H1 (cell line): Measurements from ENCODE around the gene FLNA. TPM values are rescaled to one million over a fixed set of nuclear protein-coding genes. Genes with fewer than 3 reads are reported as not detected.

ENCODE experiments used
- CTCF ChIA-PET: fragments of 300-600 bp; sonication (Branson Sonifier 250); formaldehyde crosslinking; loops from one replicate; lab custom pipeline; 2021; ENCODE audit not compliant: partially characterized antibody; lab: Charles Lee
- POLR2A ChIA-PET: fragments of 300-600 bp; sonication (Branson Sonifier 250); formaldehyde crosslinking; loops from one replicate; lab custom pipeline; 2021; ENCODE audit warnings: inconsistent platforms; ENCODE audit not compliant: partially characterized antibody; lab: Charles Lee
- DNase-seq, 2 experiments: peaks; one replicate each; pipeline versions ENCODE4 v3.0.0 to v3.0.0-alpha.2; 2010 to 2022; ENCODE audit warnings: low spot score in 2 of 2, low read depth in 1 of 2, mixed read lengths in 1 of 2
- FAIRE-seq: peaks from 2 replicates; lab custom pipeline; 2011; peaks lifted over from hg19 to GRCh38; lab: Jason Lieb, UNC
- H2AFZ ChIP-seq: 2 replicates; pipeline ENCODE4 v1.8.1; 2012; ENCODE audit warnings: low read length, inconsistent platforms
- H2AK5ac ChIP-seq: 2 replicates; pipeline ENCODE4 v1.6.1; 2013; ENCODE audit warnings: low read depth, low read length
- H2BK120ac ChIP-seq: replicated peaks from 2 replicates; pipeline ENCODE3; 2013; ENCODE audit warnings: low read depth, low read length, inconsistent platforms
- H2BK12ac ChIP-seq: 2 replicates; pipeline ENCODE4 v1.6.1; 2013; ENCODE audit warnings: low read depth, low read length
- H2BK15ac ChIP-seq: 2 replicates; pipeline ENCODE4 v1.6.1; 2013; ENCODE audit warnings: low read length
- H2BK20ac ChIP-seq: 2 replicates; pipeline ENCODE4 v1.6.1; 2013; ENCODE audit warnings: low read length
- H2BK5ac ChIP-seq: 2 replicates; pipeline ENCODE4 v1.6.1; 2013; ENCODE audit warnings: low read depth, low read length
- H3K14ac ChIP-seq: 2 replicates; pipeline ENCODE4 v1.6.1; 2013; ENCODE audit warnings: inconsistent platforms; ENCODE audit not compliant: insufficient read length
- H3K18ac ChIP-seq: 2 replicates; pipeline ENCODE4 v1.6.1; 2013; ENCODE audit warnings: low read length; ENCODE audit errors: extremely low read depth
- H3K23ac ChIP-seq: 2 replicates; pipeline ENCODE4 v1.6.1; 2013; ENCODE audit warnings: inconsistent platforms; ENCODE audit not compliant: insufficient read length
- H3K23me2 ChIP-seq: 2 replicates; pipeline ENCODE4 v1.6.1; 2013; ENCODE audit warnings: low read depth, low read length
- H3K27ac ChIP-seq: 2 replicates; pipeline ENCODE4 v1.6.1; 2011; ENCODE audit warnings: low read depth, low read length, inconsistent platforms
- H3K27me3 ChIP-seq, 4 experiments: replicated peaks in 1 of 4; 1 replicate in 1 of 4; 2 replicates in 3 of 4; pipeline versions ENCODE4 v1.6.1 to v1.8.1; 2011 to 2013; ENCODE audit warnings: low read length in 3 of 4, mild to moderate bottlenecking in 3 of 4, inconsistent platforms in 2 of 4, mixed read lengths in 2 of 4, moderate library complexity in 1 of 4; ENCODE audit not compliant: control insufficient read depth in 3 of 4, insufficient read depth in 3 of 4; ENCODE audit errors: extremely low read depth in 1 of 4
- H3K36me3 ChIP-seq, 4 experiments: 2 replicates each; pipeline versions ENCODE4 v1.6.1 to v1.8.1; 2011 to 2013; ENCODE audit warnings: mild to moderate bottlenecking in 4 of 4, low read length in 3 of 4, moderate library complexity in 2 of 4, control low read depth in 1 of 4, inconsistent platforms in 1 of 4; ENCODE audit not compliant: insufficient read depth in 4 of 4, control insufficient read depth in 2 of 4
- H3K4ac ChIP-seq: replicated peaks from 2 replicates; pipeline ENCODE3; 2013; ENCODE audit warnings: low read length, low read depth, mixed read lengths, inconsistent platforms; ENCODE audit not compliant: insufficient read length
- H3K4me1 ChIP-seq, 4 experiments: replicated peaks in 1 of 4; 1 replicate in 1 of 4; 2 replicates in 3 of 4; pipeline versions ENCODE4 v1.6.1 to v1.8.1; 2011 to 2013; ENCODE audit warnings: low read length in 3 of 4, inconsistent platforms in 2 of 4, mixed read lengths in 1 of 4; ENCODE audit not compliant: insufficient read depth in 4 of 4, control insufficient read depth in 3 of 4
- H3K4me2 ChIP-seq, 2 experiments: 2 replicates each; pipeline versions ENCODE4 v1.6.1 to v1.8.1; 2011 to 2013; ENCODE audit warnings: low read depth in 2 of 2, low read length in 2 of 2, control low read depth in 1 of 2, inconsistent platforms in 1 of 2, mild to moderate bottlenecking in 1 of 2; ENCODE audit not compliant: insufficient read depth in 1 of 2
- H3K4me3 ChIP-seq, 4 experiments: fragments of 200-600, 300-600 bp in 1 of 4; sonication (generic), shearing (Covaris generic), sonication (Bioruptor Twin) in 1 of 4; 2 replicates each; pipeline versions ENCODE4 v1.5.1 to v1.8.1; 2011 to 2016; ENCODE audit warnings: low read length in 4 of 4, low read depth in 3 of 4, control low read depth in 2 of 4, inconsistent platforms in 2 of 4, mild to moderate bottlenecking in 2 of 4, mixed read lengths in 1 of 4, moderate library complexity in 1 of 4; ENCODE audit not compliant: insufficient read depth in 2 of 4; ENCODE audit errors: extremely low read depth in 1 of 4
- H3K56ac ChIP-seq: replicated peaks from 2 replicates; pipeline ENCODE3; 2013; ENCODE audit warnings: low read depth, mild to moderate bottlenecking, mixed read lengths, low read length, inconsistent platforms; ENCODE audit not compliant: insufficient read length
- H3K79me1 ChIP-seq: 2 replicates; pipeline ENCODE4 v1.6.1; 2013; ENCODE audit warnings: low read depth, low read length, control low read depth
- H3K79me2 ChIP-seq, 2 experiments: 2 replicates each; pipeline versions ENCODE4 v1.6.1 to v1.8.1; 2012 to 2013; ENCODE audit warnings: low read length in 2 of 2, mild to moderate bottlenecking in 2 of 2, inconsistent platforms in 1 of 2; ENCODE audit not compliant: insufficient read depth in 2 of 2, control insufficient read depth in 1 of 2
- H3K9ac ChIP-seq, 4 experiments: replicated peaks in 1 of 4; 1 replicate in 1 of 4; 2 replicates in 3 of 4; pipeline versions ENCODE4 v1.6.1 to v1.8.1; 2011 to 2013; ENCODE audit warnings: low read depth in 3 of 4, low read length in 3 of 4, control low read depth in 2 of 4, mild to moderate bottlenecking in 2 of 4, moderate library complexity in 2 of 4, inconsistent platforms in 1 of 4; ENCODE audit errors: extremely low read depth in 1 of 4
- H3K9me3 ChIP-seq, 2 experiments: 2 replicates each; pipeline versions ENCODE4 v1.6.1 to v1.8.1; 2012 to 2013; ENCODE audit warnings: mild to moderate bottlenecking in 2 of 2, moderate library complexity in 2 of 2, control low read depth in 1 of 2, inconsistent platforms in 1 of 2, low read depth in 1 of 2, low read length in 1 of 2, mixed read lengths in 1 of 2; ENCODE audit not compliant: insufficient read depth in 2 of 2
- H4K20me1 ChIP-seq, 2 experiments: replicated peaks in 1 of 2; 2 replicates each; pipeline versions ENCODE3 to v1.8.1; 2011 to 2013; ENCODE audit warnings: inconsistent platforms in 2 of 2, low read length in 2 of 2, mild to moderate bottlenecking in 1 of 2; ENCODE audit not compliant: insufficient read depth in 2 of 2, control insufficient read depth in 1 of 2
- H4K5ac ChIP-seq: 2 replicates; pipeline ENCODE4 v1.6.1; 2013; ENCODE audit warnings: low read length, low read depth, mixed read lengths, inconsistent platforms; ENCODE audit not compliant: insufficient read length
- H4K8ac ChIP-seq: 2 replicates; pipeline ENCODE4 v1.8.0; 2013; ENCODE audit warnings: mild to moderate bottlenecking, moderate library complexity, low read length, inconsistent platforms; ENCODE audit not compliant: insufficient read depth; ENCODE audit errors: extremely low read depth
- H4K91ac ChIP-seq: replicated peaks from 2 replicates; pipeline ENCODE3; 2013; ENCODE audit warnings: low read length, mixed read lengths, inconsistent platforms; ENCODE audit not compliant: insufficient read length
- EGR1 ChIP-seq: IDR thresholded peaks from 2 replicates; pipeline ENCODE4 v1.6.1; 2011; ENCODE audit warnings: low read depth, low read length, borderline replicate concordance
- FOSL1 ChIP-seq: IDR thresholded peaks from 2 replicates; pipeline ENCODE4 v1.6.1; 2011; ENCODE audit warnings: mild to moderate bottlenecking, low read depth, low read length, moderate library complexity; ENCODE audit not compliant: insufficient read depth
- GABPA ChIP-seq: IDR thresholded peaks from 2 replicates; pipeline ENCODE4 v1.6.1; 2011; ENCODE audit warnings: mild to moderate bottlenecking, low read length, moderate library complexity, borderline replicate concordance; ENCODE audit not compliant: insufficient read depth
- JUND ChIP-seq: IDR thresholded peaks from 2 replicates; pipeline ENCODE4 v1.6.1; 2011; ENCODE audit warnings: mild to moderate bottlenecking, improper control_type of control experiment, low read length
- POU5F1 ChIP-seq: IDR thresholded peaks from 2 replicates; pipeline ENCODE4 v1.6.1; 2011; ENCODE audit warnings: low read depth, mild to moderate bottlenecking, low read length, moderate library complexity
- SAP30 ChIP-seq: fragments of 300-600 bp; sonication (generic); IDR thresholded peaks from 2 replicates; pipeline ENCODE4 v1.7.1; 2012; ENCODE audit warnings: low read length, moderate library complexity, mild to moderate bottlenecking, inconsistent platforms; ENCODE audit not compliant: insufficient read depth, insufficient replicate concordance
- WGBS, 2 experiments: shearing (Covaris generic) in 1 of 2; methylation state at CpG; one replicate each; pipeline versions ENCODE4 v1.1.6 to v1.1.7; 2013 to 2015; ENCODE audit warnings: low lambda C conversion rate in 2 of 2, mixed read lengths in 2 of 2, inconsistent platforms in 1 of 2, low coverage in 1 of 2, missing lambda C conversion rate in 1 of 2; ENCODE audit not compliant: insufficient replicate concordance in 2 of 2, insufficient coverage in 1 of 2, insufficient read length in 1 of 2; ENCODE audit errors: extremely low coverage in 1 of 2, missing lambda C conversion rate in 1 of 2; 5-methylcytosine and 5-hydroxymethylcytosine counted together
- polyA plus RNA-seq, 7 experiments: library from polyadenylated mRNA; depleted of rRNA in 3 of 7; stranded (reverse) in 5 of 7; unstranded in 2 of 7; fragments of >200 nt in 5 of 7; fragments of 200-250 nt in 2 of 7; gene quantifications; 1 replicate in 5 of 7; 2 replicates in 1 of 7; 4 replicates in 1 of 7; pipeline versions ENCODE4 v1.2.1 to v1.2.3, GENCODE V29; 2011 to 2013; ENCODE audit warnings: missing spikeins in 2 of 7, mixed read lengths in 2 of 7
- total RNA-seq: library from RNA; stranded (reverse); fragmentation: NEBNext Ultra II Directional; extraction: Animal tissue kit (Norgen Biotek cat#: 25700); gene quantifications from 2 replicates; pipeline ENCODE4 v1.2.1, GENCODE V29; 2021

The FLNA gene
- total and polyA plus RNA-seq, 2 of the 8 experiments (the other 6 are each of a cell fraction or from before 2014, with no cell fraction given), result 315 to 925 TPM

- Histone ChIP-seq H2AFZ (no peak overlapping the region), H2BK120ac (no peak overlapping the region), H3K56ac (no peak overlapping the region), H3K9me3 (no peaks in the 10 kb centered on the region), H3K36me3 (peaks cover 31 to 89% (median 70%) of the 10 kb centered on the region in 4 experiments), H3K23ac (no peak overlapping the region), H3K4me1 (no peaks in the 10 kb centered on the region), H2BK5ac (no peak overlapping the region), H4K8ac (no peak overlapping the region), H3K4ac (no peak overlapping the region), H3K79me1 (no peaks in the 10 kb centered on the region), H3K4me3 (no peak overlapping the region), H2BK12ac (no peak overlapping the region), H3K14ac (no peak overlapping the region), H4K91ac (no peak overlapping the region)
- FAIRE-seq (no peak), DNase-seq (no peak)
- ChIA-PET CTCF (no interaction called here), POLR2A (interaction anchor here (5.7 to 15.6 kb wide), 2 partner anchors 14 to 47 kb away, joined by 36 to 348 read pairs; partner anchors contain the start of gene RPL10)
- 87% methylated on average over 3 of the region's 14 CpGs; no CpG with 5 or more reads in 1 of the 2 experiments for WGBS, 2 experiments
- TF ChIP-seq EGR1 (no peak), POU5F1 (no peak), SAP30 (no peak), GABPA (no peak), JUND (no peak), FOSL1 (no peak)
- TF ChIP-seq, all 59 proteins: peak for 0
- no peak overlapping the region for H2BK15ac ChIP-seq
- peaks cover 0 to 26% of the 10 kb centered on the region in 2 experiments for H4K20me1 ChIP-seq
- H3K27me3 ChIP-seq, result no peaks in the 10 kb centered on the region
- H2AK5ac ChIP-seq, result no peak overlapping the region
- H4K5ac ChIP-seq, result no peak overlapping the region
- H2BK20ac ChIP-seq, result no peak overlapping the region
- H3K18ac ChIP-seq, result no peak overlapping the region
- H3K23me2 ChIP-seq, result no peaks in the 10 kb centered on the region
- H3K4me2 ChIP-seq, result no peak overlapping the region
- no peak overlapping the region for H3K27ac ChIP-seq
- no peak overlapping the region for H3K9ac ChIP-seq
- no peaks in the 10 kb centered on the region for H3K79me2 ChIP-seq
These were observed 22.4 kb downstream of the FLNA start for GRCh38 chrX:154352012-154352401.
